GM04503 (cell line): ENCODE measurements around the gene TRNP1.

Experiments used
- DNase-seq: peaks from one replicate; pipeline ENCODE4 v3.0.0-alpha.2; 2012; ENCODE audit warnings: low read depth

Gene TRNP1

GRCh38 chr1:27026621-27027574 is 33.4 kb downstream of the TRNP1 start:
- no peak for DNase-seq

- no peak for DNase-seq
Observed at GRCh38 chr1:27027575-27028250, 34.2 kb downstream of the TRNP1 start.

GRCh38 chr1:27029517-27029916 is 36.0 kb downstream of the TRNP1 start:
- DNase-seq = no peak

GRCh38 chr1:27031235-27032118 is 38.0 kb downstream of the TRNP1 start:
- no peak for DNase-seq

- no peak for DNase-seq
Observed at GRCh38 chr1:27032119-27032461, 38.6 kb downstream of the TRNP1 start.

- DNase-seq = no peak
Observed at GRCh38 chr1:27033043-27033746, 39.7 kb downstream of the TRNP1 start.

- no peak for DNase-seq
Observed at GRCh38 chr1:27035344-27035743, 41.9 kb downstream of the TRNP1 start.

- DNase-seq = no peak
Observed at GRCh38 chr1:27036718-27037117, 43.2 kb downstream of the TRNP1 start.

- no peak for DNase-seq
Observed at GRCh38 chr1:27037518-27037917, 44.0 kb downstream of the TRNP1 start.

GRCh38 chr1:27038020-27038419 is 44.5 kb downstream of the TRNP1 start:
- no peak for DNase-seq

- no peak for DNase-seq
Observed at GRCh38 chr1:27042670-27043069, 49.2 kb downstream of the TRNP1 start.

GRCh38 chr1:27044613-27045151 is 51.2 kb downstream of the TRNP1 start:
- DNase-seq = no peak

GRCh38 chr1:27045973-27046558 is 52.6 kb downstream of the TRNP1 start:
- DNase-seq = no peak

GRCh38 chr1:27047914-27048313 is 54.4 kb downstream of the TRNP1 start:
- DNase-seq = no peak

GRCh38 chr1:27049100-27049499 is 55.6 kb downstream of the TRNP1 start:
- no peak for DNase-seq

- DNase-seq = no peak
Observed at GRCh38 chr1:27049607-27050006, 56.1 kb downstream of the TRNP1 start.
